Chondrocyte (in vitro differentiated cells): ENCODE measurements around the gene ADAP1. TPM values are rescaled to one million over a fixed set of nuclear protein-coding genes. Genes with fewer than 3 reads are reported as not detected.

ENCODE experiments used
- DNase-seq: peaks from one replicate; pipeline ENCODE4 v3.0.0; 2021; ENCODE audit warnings: mixed read lengths, low spot score
- H3K27ac Mint-ChIP-seq: one replicate; pipeline ENCODE4 v1.8.0; 2021; ENCODE audit warnings: mild to moderate bottlenecking, moderate library complexity, mixed read lengths; ENCODE audit not compliant: unreplicated experiment
- H3K27me3 Mint-ChIP-seq: 2 replicates; pipeline ENCODE4 v1.8.0; 2021; ENCODE audit warnings: low read depth, mixed read lengths
- H3K36me3 Mint-ChIP-seq: 2 replicates; pipeline ENCODE4 v1.8.0; 2021; ENCODE audit warnings: low read depth, mixed read lengths
- H3K4me1 Mint-ChIP-seq: 2 replicates; pipeline ENCODE4 v1.8.0; 2021; ENCODE audit warnings: low read depth, mild to moderate bottlenecking, mixed read lengths
- H3K4me3 Mint-ChIP-seq: one replicate; pipeline ENCODE4 v1.8.0; 2021; ENCODE audit warnings: mild to moderate bottlenecking, moderate library complexity, mixed read lengths; ENCODE audit not compliant: unreplicated experiment
- H3K9me3 Mint-ChIP-seq: 2 replicates; pipeline ENCODE4 v1.8.0; 2021; ENCODE audit warnings: low read depth, mixed read lengths
- total RNA-seq: library from RNA; stranded (reverse); gene quantifications from 3 replicates; pipeline ENCODE4 v1.2.1, GENCODE V29; 2021
- TF ChIP-seq, protein P1 (sequence below): fragments of 200-600 bp; sonication (generic); IDR thresholded peaks from 2 replicates; pipeline ENCODE4 v1.5.0; 2021; ENCODE audit warnings: antibody characterized with exemption, mild to moderate bottlenecking, moderate library complexity

Gene ADAP1
- total RNA-seq, 1 donor from 2014 or later: 6.7 TPM

DNA sequence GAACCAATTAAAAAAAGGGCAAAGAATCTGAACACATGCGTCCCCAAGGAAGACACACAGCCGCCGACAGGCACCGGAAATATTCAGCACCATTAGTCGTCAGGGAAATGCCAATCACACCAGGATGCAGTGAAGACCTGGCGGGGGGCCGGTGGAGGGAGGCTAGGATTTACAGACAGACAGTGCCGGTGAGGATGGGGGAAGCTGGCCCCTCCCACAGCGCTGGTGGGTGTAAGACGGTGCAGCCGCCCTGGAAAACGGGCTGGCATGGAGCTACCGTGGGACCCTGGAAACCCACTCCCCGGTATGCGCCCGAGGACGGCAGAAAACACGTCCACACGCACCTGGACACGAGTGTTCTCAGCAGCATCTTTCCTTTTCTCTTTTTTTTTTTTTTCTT lies 4.8 kb upstream of the ADAP1 start:
- no peaks in the 10 kb centered on the region for H3K27me3 Mint-ChIP-seq
- H3K4me3 Mint-ChIP-seq: no peak overlapping the region
- peaks cover 11% of the 10 kb centered on the region for H3K4me1 Mint-ChIP-seq
- no peak overlapping the region for H3K27ac Mint-ChIP-seq
- no peaks in the 10 kb centered on the region for H3K9me3 Mint-ChIP-seq
- TF ChIP-seq, protein P1, sequence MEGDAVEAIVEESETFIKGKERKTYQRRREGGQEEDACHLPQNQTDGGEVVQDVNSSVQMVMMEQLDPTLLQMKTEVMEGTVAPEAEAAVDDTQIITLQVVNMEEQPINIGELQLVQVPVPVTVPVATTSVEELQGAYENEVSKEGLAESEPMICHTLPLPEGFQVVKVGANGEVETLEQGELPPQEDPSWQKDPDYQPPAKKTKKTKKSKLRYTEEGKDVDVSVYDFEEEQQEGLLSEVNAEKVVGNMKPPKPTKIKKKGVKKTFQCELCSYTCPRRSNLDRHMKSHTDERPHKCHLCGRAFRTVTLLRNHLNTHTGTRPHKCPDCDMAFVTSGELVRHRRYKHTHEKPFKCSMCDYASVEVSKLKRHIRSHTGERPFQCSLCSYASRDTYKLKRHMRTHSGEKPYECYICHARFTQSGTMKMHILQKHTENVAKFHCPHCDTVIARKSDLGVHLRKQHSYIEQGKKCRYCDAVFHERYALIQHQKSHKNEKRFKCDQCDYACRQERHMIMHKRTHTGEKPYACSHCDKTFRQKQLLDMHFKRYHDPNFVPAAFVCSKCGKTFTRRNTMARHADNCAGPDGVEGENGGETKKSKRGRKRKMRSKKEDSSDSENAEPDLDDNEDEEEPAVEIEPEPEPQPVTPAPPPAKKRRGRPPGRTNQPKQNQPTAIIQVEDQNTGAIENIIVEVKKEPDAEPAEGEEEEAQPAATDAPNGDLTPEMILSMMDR: no peak
- H3K36me3 Mint-ChIP-seq: no peaks in the 10 kb centered on the region
- peak; percentile 68 for DNase-seq

DNA sequence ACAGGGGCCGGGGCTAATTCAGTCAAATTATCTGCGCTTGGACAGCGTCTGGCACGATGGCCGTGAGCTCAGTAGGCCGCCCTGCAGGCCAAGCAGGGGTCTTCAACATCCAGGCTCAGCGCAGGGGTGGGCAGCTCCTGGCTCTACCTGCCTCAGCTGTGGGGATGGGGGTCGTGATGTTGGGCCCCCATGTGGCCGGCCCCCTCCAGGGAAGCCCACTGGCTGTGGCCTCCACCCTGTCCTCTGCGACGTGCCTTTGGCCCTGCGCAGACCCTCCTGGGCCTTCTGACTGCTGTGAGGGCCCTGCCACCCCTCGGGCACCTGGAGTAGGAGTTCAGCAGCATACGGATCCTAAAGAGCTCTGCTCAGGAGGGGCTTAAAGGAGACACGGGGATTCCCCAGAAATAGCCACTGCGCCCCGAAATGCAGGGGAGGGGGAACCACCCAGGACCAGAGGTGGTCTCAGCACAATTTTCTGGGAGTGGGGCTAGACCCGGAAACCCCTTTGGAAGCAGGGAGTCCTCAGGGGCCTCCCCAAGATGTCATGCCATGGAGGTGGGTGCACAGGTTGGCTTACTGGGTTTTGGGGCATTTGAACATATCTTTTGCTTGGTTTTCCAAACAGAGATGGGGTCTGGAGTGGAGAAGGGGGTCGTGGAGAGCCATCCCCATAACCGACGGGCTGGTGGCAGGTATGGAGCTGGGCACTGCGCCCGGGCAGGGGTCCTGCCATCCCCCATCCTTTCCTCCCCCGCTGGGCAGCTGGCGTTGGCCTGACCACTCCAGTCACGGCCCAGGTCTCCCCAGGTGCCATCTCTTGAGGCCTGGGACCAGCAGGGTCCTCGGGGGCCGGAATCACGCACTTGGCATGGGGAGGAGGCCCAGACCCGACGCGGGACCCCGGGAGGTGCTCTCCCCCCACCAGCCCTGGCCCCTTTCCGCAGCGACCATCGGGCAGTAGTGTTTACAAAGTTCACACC lies 4.0 kb upstream of the ADAP1 start:
- no peaks in the 10 kb centered on the region for H3K36me3 Mint-ChIP-seq
- H3K4me3 Mint-ChIP-seq: no peak overlapping the region
- DNase-seq: peak; percentile 91
- peaks cover 8% of the 10 kb centered on the region for H3K4me1 Mint-ChIP-seq
- TF ChIP-seq, protein P1: no peak
- H3K27me3 Mint-ChIP-seq: no peaks in the 10 kb centered on the region
- H3K27ac Mint-ChIP-seq: no peak overlapping the region
- H3K9me3 Mint-ChIP-seq: no peaks in the 10 kb centered on the region

DNA sequence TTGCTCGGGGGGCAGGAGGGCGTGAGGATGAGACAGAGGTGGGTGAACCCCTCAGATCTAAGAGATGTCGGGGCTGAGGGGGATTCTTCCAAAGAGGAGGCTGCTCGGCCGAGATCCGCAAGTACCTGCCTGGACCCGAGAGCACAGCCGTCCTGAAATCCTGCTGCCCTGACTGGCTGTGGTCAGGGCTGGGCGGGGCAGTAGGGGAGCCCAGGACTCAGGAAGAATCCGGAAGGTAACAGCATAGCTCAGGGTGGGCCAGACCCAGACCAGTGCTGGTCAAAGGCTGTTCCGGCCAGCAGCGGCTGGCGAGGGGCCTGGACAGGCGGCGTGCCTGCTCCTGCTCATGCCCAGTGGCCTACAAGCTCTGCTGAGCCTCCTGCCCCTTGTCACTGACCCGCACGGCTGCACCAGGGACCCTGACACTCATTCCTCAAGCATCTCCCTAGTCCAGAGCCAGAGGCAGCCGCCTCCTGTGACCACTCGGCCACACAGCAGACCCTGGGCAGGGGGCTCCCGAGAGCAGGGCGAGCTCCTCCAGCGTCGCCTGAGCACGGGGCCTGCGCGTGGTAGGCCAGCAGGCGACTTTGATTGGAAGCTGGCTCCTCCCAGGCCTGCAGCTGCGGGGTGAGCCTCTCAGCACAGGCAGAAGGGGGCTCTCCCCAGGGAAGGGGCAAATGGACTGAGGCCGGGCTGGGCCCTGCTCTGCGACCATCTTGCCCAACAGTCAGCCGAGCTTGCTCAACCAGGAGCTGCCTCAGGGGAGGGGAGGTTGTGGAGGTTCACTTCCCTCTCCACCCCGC lies 3.1 kb upstream of the ADAP1 start:
- TF ChIP-seq, protein P1: no peak
- no peaks in the 10 kb centered on the region for H3K36me3 Mint-ChIP-seq
- H3K9me3 Mint-ChIP-seq: no peaks in the 10 kb centered on the region
- DNase-seq: peak; percentile 88
- no peaks in the 10 kb centered on the region for H3K27me3 Mint-ChIP-seq
- peaks cover 8% of the 10 kb centered on the region for H3K4me1 Mint-ChIP-seq
- no peak overlapping the region for H3K27ac Mint-ChIP-seq
- no peak overlapping the region for H3K4me3 Mint-ChIP-seq

DNA sequence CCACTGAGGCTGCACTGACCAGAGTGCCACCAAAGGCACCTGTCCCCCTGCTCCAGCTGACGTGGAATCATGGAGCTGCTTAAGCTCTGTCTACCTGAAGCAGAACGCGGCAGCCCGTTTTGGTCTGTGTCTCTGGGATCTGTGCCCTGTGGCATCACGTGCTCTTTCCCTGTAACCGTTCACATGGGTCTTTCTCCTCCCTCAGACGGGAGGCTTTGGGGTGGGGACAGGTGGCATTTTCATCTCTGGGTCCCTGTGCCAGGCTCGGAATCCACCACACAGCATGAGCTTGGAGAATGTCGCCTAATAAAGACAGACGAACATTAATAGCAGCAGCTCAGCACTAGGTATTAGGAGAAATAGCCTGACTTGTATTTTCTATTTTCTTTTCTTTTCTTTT lies 1.6 kb upstream of the ADAP1 start:
- Mint-ChIP-seq H3K27ac (no peak overlapping the region), H3K4me3 (no peak overlapping the region), H3K4me1 (peaks cover 8% of the 10 kb centered on the region), H3K9me3 (no peaks in the 10 kb centered on the region), H3K36me3 (no peaks in the 10 kb centered on the region), H3K27me3 (no peaks in the 10 kb centered on the region)
- TF ChIP-seq, protein P1: no peak
- peak; percentile 72 for DNase-seq
